HepG2 (cell line): ENCODE results near the gene EPB42. TPM values are rescaled to one million over a fixed set of nuclear protein-coding genes. Genes with fewer than 3 reads are reported as not detected.
A peak's percentile ranks its signal among the peaks of the same experiment; 100 is the strongest.

ENCODE experiments used
- AGO2 ChIP-seq: fragments of 200-400 bp; formaldehyde crosslinking; optimal IDR thresholded peaks from 2 replicates; pipeline ENCODE3; 2017; ENCODE audit warnings: mild to moderate bottlenecking, low read depth, low read length, moderate library complexity
- ARNTL ChIP-seq: sonication (generic); formaldehyde crosslinking; IDR thresholded peaks from 2 replicates; pipeline ENCODE4 v1.4.0; 2020; ENCODE audit warnings: mild to moderate bottlenecking, missing genetic modification reagents
- BORCS8-MEF2B ChIP-seq: sonication (generic); formaldehyde crosslinking; IDR thresholded peaks from 2 replicates; pipeline ENCODE4 v1.8.0; 2022; ENCODE audit warnings: mild to moderate bottlenecking, missing genetic modification reagents
- CHCHD3 ChIP-seq: sonication (generic); formaldehyde crosslinking; IDR thresholded peaks from 2 replicates; pipeline ENCODE4 v1.8.0; 2022; ENCODE audit warnings: mild to moderate bottlenecking, missing genetic modification reagents, moderate library complexity
- DR1 ChIP-seq: sonication (generic); formaldehyde crosslinking; IDR thresholded peaks from 2 replicates; pipeline ENCODE4 v1.8.0; 2021; ENCODE audit warnings: mild to moderate bottlenecking, missing genetic modification reagents, inconsistent platforms
- FOSL2 ChIP-seq: sonication (generic); formaldehyde crosslinking; IDR thresholded peaks from 2 replicates; pipeline ENCODE4 v1.4.0; 2020; ENCODE audit warnings: missing genetic modification reagents
- HMGA1 ChIP-seq: sonication (generic); formaldehyde crosslinking; conservative IDR thresholded peaks from 2 replicates; pipeline ENCODE4 v1.4.0; 2020; ENCODE audit warnings: missing genetic modification reagents
- NBN ChIP-seq: fragments of 450-650 bp; conservative IDR thresholded peaks from 2 replicates; pipeline ENCODE4 v1.6.1; 2017
- NFE2 ChIP-seq: sonication (generic); formaldehyde crosslinking; IDR thresholded peaks from 2 replicates; pipeline ENCODE4 v1.4.0; 2020; ENCODE audit warnings: missing genetic modification reagents
- NFRKB ChIP-seq: fragments of 450-650 bp; IDR thresholded peaks from 2 replicates; pipeline ENCODE4 v1.6.1; 2017
- POLR2AphosphoS5 ChIP-seq: IDR thresholded peaks from 2 replicates; pipeline ENCODE4 v1.6.1; 2012; ENCODE audit warnings: low read depth, low read length
- SALL2 ChIP-seq: sonication (generic); formaldehyde crosslinking; IDR thresholded peaks from 2 replicates; pipeline ENCODE4 v1.8.1; 2023; ENCODE audit warnings: mild to moderate bottlenecking, missing genetic modification reagents, inconsistent platforms
- SMAD1 ChIP-seq: sonication (generic); formaldehyde crosslinking; IDR thresholded peaks from 2 replicates; pipeline ENCODE4 v1.4.0; 2020; ENCODE audit warnings: missing genetic modification reagents, low read depth, mild to moderate bottlenecking, borderline replicate concordance
- XRCC5 ChIP-seq: fragments of 200-400 bp; formaldehyde crosslinking; optimal IDR thresholded peaks from 2 replicates; pipeline ENCODE3; 2017; ENCODE audit warnings: mild to moderate bottlenecking, low read length
- ZNF263 ChIP-seq: sonication (generic); formaldehyde crosslinking; IDR thresholded peaks from 2 replicates; pipeline ENCODE4 v1.4.0; 2020; ENCODE audit warnings: missing genetic modification reagents
- ZNF557 ChIP-seq: sonication (generic); formaldehyde crosslinking; IDR thresholded peaks from 2 replicates; pipeline ENCODE4 v1.4.0; 2020; ENCODE audit warnings: missing genetic modification reagents
- ZNF614 ChIP-seq: IDR thresholded peaks from 2 replicates; pipeline ENCODE4 v1.6.1; 2018; ENCODE audit warnings: missing biosample characterization, missing genetic modification reagents, inconsistent platforms, borderline replicate concordance
- ZNF615 ChIP-seq: sonication (generic); formaldehyde crosslinking; IDR thresholded peaks from 2 replicates; pipeline ENCODE4 v1.5.0; 2020; ENCODE audit warnings: mild to moderate bottlenecking, missing genetic modification reagents, borderline replicate concordance
- ZNF713 ChIP-seq: sonication (generic); formaldehyde crosslinking; IDR thresholded peaks from 2 replicates; pipeline ENCODE4 v1.4.0; 2020; ENCODE audit warnings: mild to moderate bottlenecking, missing genetic modification reagents
- ZSCAN30 ChIP-seq: sonication (generic); formaldehyde crosslinking; IDR thresholded peaks from 2 replicates; pipeline ENCODE4 v1.5.0; 2020; ENCODE audit warnings: mild to moderate bottlenecking, missing genetic modification reagents
- polyA plus RNA-seq, 8 experiments: library from polyadenylated mRNA; depleted of rRNA in 3 of 8; stranded (reverse) in 7 of 8; unstranded in 1 of 8; fragments of >200 nt; fragmentation: Illumina TruSeq in 4 of 8; extraction: Trizol in 4 of 8; gene quantifications; 2 replicates each; pipeline versions ENCODE4 v1.2.1 to v1.2.3, GENCODE V29; 2011 to 2016; ENCODE audit warnings: low read depth in 4 of 8, missing spikeins in 1 of 8, mixed read lengths in 1 of 8; ENCODE audit not compliant: insufficient read depth in 1 of 8
- total RNA-seq, 5 experiments: library from RNA; depleted of rRNA; stranded (reverse); fragments of >200 nt; fragmentation: Illumina TruSeq; extraction: Trizol; gene quantifications; 2 replicates each; pipeline ENCODE4 v1.2.3, GENCODE V29; 2016; ENCODE audit warnings: low read depth in 1 of 5
- TF ChIP-seq, protein P1 (sequence below): sonication (generic); formaldehyde crosslinking; IDR thresholded peaks from 2 replicates; pipeline ENCODE4 v1.5.0; 2020; ENCODE audit warnings: missing genetic modification reagents
- TF ChIP-seq, protein P2 (sequence below): sonication (generic); formaldehyde crosslinking; IDR thresholded peaks from 2 replicates; pipeline ENCODE4 v1.4.0; 2020; ENCODE audit warnings: mild to moderate bottlenecking, missing genetic modification reagents
- TF ChIP-seq, protein P3 (sequence below): sonication (generic); formaldehyde crosslinking; IDR thresholded peaks from 2 replicates; pipeline ENCODE4; 2020; ENCODE audit warnings: missing genetic modification reagents, mild to moderate bottlenecking, borderline replicate concordance
- TF ChIP-seq, protein P4 (sequence below): sonication (generic); formaldehyde crosslinking; IDR thresholded peaks from 2 replicates; pipeline ENCODE4 v1.5.0; 2020; ENCODE audit warnings: mild to moderate bottlenecking, missing genetic modification reagents, borderline replicate concordance

Gene EPB42
- total and polyA plus RNA-seq, 2 of the 13 experiments (the other 11 are each of a cell fraction or from before 2014, with no cell fraction given), result not detected

DNA sequence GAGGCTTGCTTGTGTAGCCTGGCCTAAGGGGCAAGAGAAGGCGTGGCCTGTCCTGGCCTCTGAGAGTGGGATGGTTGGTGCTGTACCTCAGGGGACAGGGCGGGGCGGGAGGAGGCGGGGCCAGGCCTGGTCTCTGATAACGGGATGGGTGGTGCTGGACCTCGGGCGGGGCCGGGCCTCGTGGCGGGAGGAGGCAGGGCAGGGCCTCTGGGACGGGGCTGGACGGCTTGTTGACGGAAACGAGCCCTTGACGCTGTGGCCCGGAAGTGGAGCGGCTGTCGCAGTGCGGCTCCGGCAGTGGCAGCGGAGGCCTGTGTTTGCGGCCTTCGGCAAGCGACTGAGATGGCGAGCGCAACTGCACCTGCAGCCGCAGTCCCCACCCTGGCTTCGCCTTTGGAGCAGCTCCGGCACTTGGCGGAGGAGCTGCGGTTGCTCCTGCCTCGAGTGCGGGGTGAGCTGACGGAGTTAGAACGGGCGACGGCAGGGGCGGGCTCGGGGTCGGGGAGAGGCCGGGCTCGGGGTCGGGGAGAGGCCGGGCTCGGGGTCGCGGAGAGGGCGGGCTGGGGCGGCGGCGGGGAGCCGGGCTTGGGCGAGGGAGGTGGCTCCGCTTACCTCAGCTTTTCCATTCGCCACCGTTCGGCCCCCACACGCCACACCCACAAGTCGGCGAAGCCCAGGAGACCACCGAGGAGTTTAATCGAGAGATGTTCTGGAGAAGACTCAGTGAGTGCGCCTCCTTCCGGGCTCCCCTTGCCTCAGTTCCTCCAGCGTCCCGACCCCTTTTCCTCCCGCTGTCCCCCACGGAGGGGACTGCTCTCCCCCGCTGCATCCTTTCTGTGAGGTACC is 35.4 kb downstream of the EPB42 start, which contains the start of gene CCNDBP1 (continued):
- TF ChIP-seq, protein P1, sequence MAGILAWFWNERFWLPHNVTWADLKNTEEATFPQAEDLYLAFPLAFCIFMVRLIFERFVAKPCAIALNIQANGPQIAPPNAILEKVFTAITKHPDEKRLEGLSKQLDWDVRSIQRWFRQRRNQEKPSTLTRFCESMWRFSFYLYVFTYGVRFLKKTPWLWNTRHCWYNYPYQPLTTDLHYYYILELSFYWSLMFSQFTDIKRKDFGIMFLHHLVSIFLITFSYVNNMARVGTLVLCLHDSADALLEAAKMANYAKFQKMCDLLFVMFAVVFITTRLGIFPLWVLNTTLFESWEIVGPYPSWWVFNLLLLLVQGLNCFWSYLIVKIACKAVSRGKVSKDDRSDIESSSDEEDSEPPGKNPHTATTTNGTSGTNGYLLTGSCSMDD (CRISPR knock-in tag), result 0 out of 2 replicates have a peak, but pooled peaks have one; percentile 41
- no peak for TF ChIP-seq ARNTL (CRISPR knock-in tag)
- TF ChIP-seq XRCC5, result peak; percentile 26
- 0 out of 2 replicates have a peak, but pooled peaks have one; percentile 50 for TF ChIP-seq CHCHD3 (CRISPR knock-in tag)
- TF ChIP-seq ZNF263 (CRISPR knock-in tag), result peak; percentile 16; the same call in 1 of the 2 replicates
- TF ChIP-seq, protein P2, sequence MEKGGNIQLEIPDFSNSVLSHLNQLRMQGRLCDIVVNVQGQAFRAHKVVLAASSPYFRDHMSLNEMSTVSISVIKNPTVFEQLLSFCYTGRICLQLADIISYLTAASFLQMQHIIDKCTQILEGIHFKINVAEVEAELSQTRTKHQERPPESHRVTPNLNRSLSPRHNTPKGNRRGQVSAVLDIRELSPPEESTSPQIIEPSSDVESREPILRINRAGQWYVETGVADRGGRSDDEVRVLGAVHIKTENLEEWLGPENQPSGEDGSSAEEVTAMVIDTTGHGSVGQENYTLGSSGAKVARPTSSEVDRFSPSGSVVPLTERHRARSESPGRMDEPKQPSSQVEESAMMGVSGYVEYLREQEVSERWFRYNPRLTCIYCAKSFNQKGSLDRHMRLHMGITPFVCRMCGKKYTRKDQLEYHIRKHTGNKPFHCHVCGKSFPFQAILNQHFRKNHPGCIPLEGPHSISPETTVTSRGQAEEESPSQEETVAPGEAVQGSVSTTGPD (CRISPR knock-in tag), result no peak
- peak; percentile 34 for TF ChIP-seq FOSL2
- no peak for TF ChIP-seq NFE2 (CRISPR knock-in tag)
- peak; percentile 98 for TF ChIP-seq AGO2
- TF ChIP-seq NFRKB, result no peak
- no peak for TF ChIP-seq ZNF713 (CRISPR knock-in tag)
- peak; percentile 61; the same call in 1 of the 2 replicates for TF ChIP-seq DR1 (CRISPR knock-in tag)
- TF ChIP-seq NBN, result no peak
- TF ChIP-seq ZSCAN30 (CRISPR knock-in tag), result no peak
- peak; percentile 81 for TF ChIP-seq POLR2AphosphoS5
- TF ChIP-seq SALL2 (CRISPR knock-in tag), result peak; percentile 41; the same call in 1 of the 2 replicates
- no peak for TF ChIP-seq ZNF557
- TF ChIP-seq, protein P3, sequence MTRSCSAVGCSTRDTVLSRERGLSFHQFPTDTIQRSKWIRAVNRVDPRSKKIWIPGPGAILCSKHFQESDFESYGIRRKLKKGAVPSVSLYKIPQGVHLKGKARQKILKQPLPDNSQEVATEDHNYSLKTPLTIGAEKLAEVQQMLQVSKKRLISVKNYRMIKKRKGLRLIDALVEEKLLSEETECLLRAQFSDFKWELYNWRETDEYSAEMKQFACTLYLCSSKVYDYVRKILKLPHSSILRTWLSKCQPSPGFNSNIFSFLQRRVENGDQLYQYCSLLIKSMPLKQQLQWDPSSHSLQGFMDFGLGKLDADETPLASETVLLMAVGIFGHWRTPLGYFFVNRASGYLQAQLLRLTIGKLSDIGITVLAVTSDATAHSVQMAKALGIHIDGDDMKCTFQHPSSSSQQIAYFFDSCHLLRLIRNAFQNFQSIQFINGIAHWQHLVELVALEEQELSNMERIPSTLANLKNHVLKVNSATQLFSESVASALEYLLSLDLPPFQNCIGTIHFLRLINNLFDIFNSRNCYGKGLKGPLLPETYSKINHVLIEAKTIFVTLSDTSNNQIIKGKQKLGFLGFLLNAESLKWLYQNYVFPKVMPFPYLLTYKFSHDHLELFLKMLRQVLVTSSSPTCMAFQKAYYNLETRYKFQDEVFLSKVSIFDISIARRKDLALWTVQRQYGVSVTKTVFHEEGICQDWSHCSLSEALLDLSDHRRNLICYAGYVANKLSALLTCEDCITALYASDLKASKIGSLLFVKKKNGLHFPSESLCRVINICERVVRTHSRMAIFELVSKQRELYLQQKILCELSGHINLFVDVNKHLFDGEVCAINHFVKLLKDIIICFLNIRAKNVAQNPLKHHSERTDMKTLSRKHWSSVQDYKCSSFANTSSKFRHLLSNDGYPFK (CRISPR knock-in tag), result no peak
- TF ChIP-seq ZNF615 (CRISPR knock-in tag), result no peak
- TF ChIP-seq, protein P4, sequence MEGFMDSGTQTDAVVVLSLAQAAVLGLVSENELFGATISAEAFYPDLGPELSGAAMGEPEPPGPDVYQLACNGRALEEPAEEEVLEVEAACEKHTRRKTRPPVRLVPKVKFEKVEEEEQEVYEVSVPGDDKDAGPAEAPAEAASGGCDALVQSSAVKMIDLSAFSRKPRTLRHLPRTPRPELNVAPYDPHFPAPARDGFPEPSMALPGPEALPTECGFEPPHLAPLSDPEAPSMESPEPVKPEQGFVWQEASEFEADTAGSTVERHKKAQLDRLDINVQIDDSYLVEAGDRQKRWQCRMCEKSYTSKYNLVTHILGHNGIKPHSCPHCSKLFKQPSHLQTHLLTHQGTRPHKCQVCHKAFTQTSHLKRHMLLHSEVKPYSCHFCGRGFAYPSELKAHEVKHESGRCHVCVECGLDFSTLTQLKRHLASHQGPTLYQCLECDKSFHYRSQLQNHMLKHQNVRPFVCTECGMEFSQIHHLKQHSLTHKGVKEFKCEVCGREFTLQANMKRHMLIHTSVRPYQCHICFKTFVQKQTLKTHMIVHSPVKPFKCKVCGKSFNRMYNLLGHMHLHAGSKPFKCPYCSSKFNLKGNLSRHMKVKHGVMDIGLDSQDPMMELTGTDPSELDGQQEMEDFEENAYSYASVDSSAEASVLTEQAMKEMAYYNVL (CRISPR knock-in tag), result peak; percentile 59; the same call in 1 of the 2 replicates
- peak; percentile 68 for TF ChIP-seq BORCS8-MEF2B (CRISPR knock-in tag)
- peak; percentile 49; the same call in 1 of the 2 replicates for TF ChIP-seq ZNF614 (CRISPR knock-in tag)
- TF ChIP-seq SMAD1 (CRISPR knock-in tag), result no peak
- no peak for TF ChIP-seq HMGA1 (CRISPR knock-in tag)
